Heart left ventricle (tissue), 16 donors: ENCODE data around the gene KANK4. TPM values are rescaled to one million over a fixed set of nuclear protein-coding genes. Genes with fewer than 3 reads are reported as not detected.
A peak's percentile ranks its signal among the peaks of the same experiment; 100 is the strongest.

Source experiments
- ATAC-seq, 4 donors: fragments of 200-7000 bp; cut with Tn5 transposase; one replicate each; pipeline ENCODE4 v1.9.1; 2020 to 2022; ENCODE audit warnings: moderate library complexity in 4 of 4, mild to moderate bottlenecking in 3 of 4, moderate number of reproducible peaks in 1 of 4
- DNase-seq, 5 donors: peaks; one replicate each; pipeline ENCODE4 v3.0.0-alpha.2; 2020
- H3K27ac ChIP-seq, 12 donors: fragments of 200-600 bp; sonication (generic) in 4 of 12; one replicate each; pipeline versions ENCODE4 v1.5.0 to v1.8.0; 2016 to 2022; ENCODE audit warnings: mild to moderate bottlenecking in 2 of 12
- H3K27me3 ChIP-seq, 9 donors: fragments of 200-600 bp; sonication (generic) in 2 of 9; one replicate each; pipeline versions ENCODE4 v1.5.1 to v1.8.0; 2016 to 2022; ENCODE audit warnings: mild to moderate bottlenecking in 3 of 9
- H3K36me3 ChIP-seq, 9 donors: fragments of 200-600 bp; sonication (generic) in 2 of 9; one replicate each; pipeline versions ENCODE4 v1.5.0 to v1.8.0; 2018 to 2022; ENCODE audit warnings: mild to moderate bottlenecking in 2 of 9
- H3K4me1 ChIP-seq, 12 donors: fragments of 200-600 bp; sonication (generic) in 4 of 12; one replicate each; pipeline versions ENCODE4 v1.5.0 to v1.8.0; 2016 to 2022; ENCODE audit warnings: mild to moderate bottlenecking in 3 of 12
- H3K4me3 ChIP-seq, 12 donors: fragments of 200-600 bp; sonication (generic) in 4 of 12; one replicate each; pipeline versions ENCODE4 v1.5.0 to v1.8.0; 2017 to 2022; ENCODE audit warnings: mild to moderate bottlenecking in 9 of 12, moderate library complexity in 4 of 12
- H3K9me3 ChIP-seq, 12 donors: fragments of 200-600 bp; sonication (generic) in 4 of 12; one replicate each; pipeline versions ENCODE4 v1.5.0 to v1.8.0; 2016 to 2022; ENCODE audit warnings: mild to moderate bottlenecking in 1 of 12
- POLR2A ChIP-seq, 2 donors: fragments of 450-650 bp; IDR thresholded peaks; one replicate each; pipeline ENCODE4 v1.6.1; 2017; ENCODE audit warnings: antibody characterized with exemption in 2 of 2, mild to moderate bottlenecking in 2 of 2, moderate library complexity in 2 of 2
- WGBS, 4 donors: extraction: QIAGEN DNeasy Blood & Tissue Kit in 2 of 4; methylation state at CpG; one replicate each; pipeline versions ENCODE4 v1.1.5 to v1.1.7; 2013 to 2018; 5-methylcytosine and 5-hydroxymethylcytosine counted together
- intact Hi-C, 10 donors: fragments of 100-400 bp; cut with DNase I; formaldehyde crosslinking; loops; one replicate each; pipeline versions ENCODE4 v1.11.1 to v1.14.2; 2022
- polyA plus RNA-seq, 2 donors: library from polyadenylated mRNA; stranded (reverse); fragments of 200-250 nt; gene quantifications; one replicate each; pipeline ENCODE4 v1.2.3, GENCODE V29; 2013
- total RNA-seq, 9 donors: library from RNA; depleted of rRNA in 2 of 9; stranded (reverse); fragments of >200 nt in 2 of 9; fragmentation: NEBNext Ultra II Directional in 3 of 9; extraction: Animal tissue kit (Norgen Biotek cat#: 25700) in 3 of 9; gene quantifications; one replicate each; pipeline versions ENCODE4 v1.1.0 to v1.2.4, GENCODE V29; 2016 to 2023
- TF ChIP-seq, protein P1 (sequence below), 12 donors: fragments of 200-600 bp; sonication (generic) in 4 of 12; IDR thresholded peaks; one replicate each; pipeline versions ENCODE4 v1.5.0 to v1.8.0; 2018 to 2022; ENCODE audit warnings: antibody characterized with exemption in 12 of 12, mild to moderate bottlenecking in 5 of 12
- donor health status: ischemic (EF 13 %, LVEDD 7.1; RV severe dilation, severe dysfunction).
- donor health status: healthy with polysubstance abuse.
- donor health status: DM: no; HTN: yes; CAD: no.
- donor health status: DM: no; HTN: no; CAD: no.
- donor health status: ischemic (EF 25% LVEDD 6.9; RV normal size, moderate dysfunction).
- donor health status: ischemic (EF 25% LVEDD 5.7; RV mildly dilated, moderate dysfunction).
- donor health status: healthy.
- donor health status: DM: yes; HTN: yes; CAD: no.
- donor health status: ischemic (EF 35%, LVEDD 5.7; RV mildly dilated, moderate dysfunction).
- donor health status: nonischemic (EF 11% LVEDD 7.7; RV severe dilation, severe dysfunction).
- donor health status: DM: yes; HTN: yes; CAD: no.
- donor health status: PGD.
- donor health status: ischemic (EF 29% LVEDD 5.4; RV normal size, mild dysfunction).
- donor health status: nonischemic (EF 23%, LVEDD 6.1; RV moderate dilation, normal function).

The KANK4 gene
- total and polyA plus RNA-seq, 11 donors, result 0.05 to 4.3 (median 0.15) TPM; not detected in 1

DNA sequence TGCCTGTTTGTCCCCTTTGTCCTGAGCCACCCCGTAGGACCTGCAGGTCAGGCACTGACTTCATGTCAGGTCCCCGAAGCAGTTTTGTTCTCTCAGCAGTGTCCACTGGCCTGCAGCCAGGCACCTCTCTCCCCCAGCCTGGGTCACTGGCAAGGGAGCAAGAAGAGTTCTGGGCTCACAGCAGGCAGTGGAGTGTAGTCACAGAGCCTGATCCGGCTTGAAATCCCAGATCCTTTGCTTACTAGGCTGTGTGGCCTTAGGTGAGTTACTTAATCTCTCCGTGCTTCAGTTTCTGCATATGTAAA, 90.4 kb downstream of the KANK4 start:
- Histone ChIP-seq H3K4me3 (no peak overlapping the region), H3K4me1 (no peaks in the 10 kb centered on the region), H3K36me3 (no peaks in the 10 kb centered on the region), H3K27ac (no peak overlapping the region), H3K9me3 (no peaks in the 10 kb centered on the region), H3K27me3 (no peaks in the 10 kb centered on the region)
- TF ChIP-seq, protein P1, sequence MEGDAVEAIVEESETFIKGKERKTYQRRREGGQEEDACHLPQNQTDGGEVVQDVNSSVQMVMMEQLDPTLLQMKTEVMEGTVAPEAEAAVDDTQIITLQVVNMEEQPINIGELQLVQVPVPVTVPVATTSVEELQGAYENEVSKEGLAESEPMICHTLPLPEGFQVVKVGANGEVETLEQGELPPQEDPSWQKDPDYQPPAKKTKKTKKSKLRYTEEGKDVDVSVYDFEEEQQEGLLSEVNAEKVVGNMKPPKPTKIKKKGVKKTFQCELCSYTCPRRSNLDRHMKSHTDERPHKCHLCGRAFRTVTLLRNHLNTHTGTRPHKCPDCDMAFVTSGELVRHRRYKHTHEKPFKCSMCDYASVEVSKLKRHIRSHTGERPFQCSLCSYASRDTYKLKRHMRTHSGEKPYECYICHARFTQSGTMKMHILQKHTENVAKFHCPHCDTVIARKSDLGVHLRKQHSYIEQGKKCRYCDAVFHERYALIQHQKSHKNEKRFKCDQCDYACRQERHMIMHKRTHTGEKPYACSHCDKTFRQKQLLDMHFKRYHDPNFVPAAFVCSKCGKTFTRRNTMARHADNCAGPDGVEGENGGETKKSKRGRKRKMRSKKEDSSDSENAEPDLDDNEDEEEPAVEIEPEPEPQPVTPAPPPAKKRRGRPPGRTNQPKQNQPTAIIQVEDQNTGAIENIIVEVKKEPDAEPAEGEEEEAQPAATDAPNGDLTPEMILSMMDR (IDR thresholded peaks at IDR 0.05), result no peak
- TF ChIP-seq POLR2A (IDR thresholded peaks at IDR 0.05), result no peak
- DNase-seq, result no peak
- 50 to 71% (median 68%) methylated on average over 4 of the region's 4 CpGs for WGBS, 4 donors
- ATAC-seq, result no peak
- intact Hi-C loops, result no loop called here

- Histone ChIP-seq H3K4me3 (no peak overlapping the region), H3K4me1 (no peaks in the 10 kb centered on the region), H3K9me3 (no peaks in the 10 kb centered on the region), H3K36me3 (no peaks in the 10 kb centered on the region), H3K27ac (no peak overlapping the region), H3K27me3 (no peaks in the 10 kb centered on the region)
- TF ChIP-seq POLR2A (IDR thresholded peaks at IDR 0.05), result no peak
- TF ChIP-seq, protein P1 (IDR thresholded peaks at IDR 0.05), result no peak
- 84 to 89% (median 87%) methylated on average over 12 of the region's 12 CpGs for WGBS, 4 donors
- DNase-seq (no peak), ATAC-seq (peak in 1 of 4 donors; percentile 9)
- intact Hi-C loops, result no loop called here
These were observed 90.9 kb downstream of the KANK4 start for GRCh38 chr1:62228136-62228882.

DNA sequence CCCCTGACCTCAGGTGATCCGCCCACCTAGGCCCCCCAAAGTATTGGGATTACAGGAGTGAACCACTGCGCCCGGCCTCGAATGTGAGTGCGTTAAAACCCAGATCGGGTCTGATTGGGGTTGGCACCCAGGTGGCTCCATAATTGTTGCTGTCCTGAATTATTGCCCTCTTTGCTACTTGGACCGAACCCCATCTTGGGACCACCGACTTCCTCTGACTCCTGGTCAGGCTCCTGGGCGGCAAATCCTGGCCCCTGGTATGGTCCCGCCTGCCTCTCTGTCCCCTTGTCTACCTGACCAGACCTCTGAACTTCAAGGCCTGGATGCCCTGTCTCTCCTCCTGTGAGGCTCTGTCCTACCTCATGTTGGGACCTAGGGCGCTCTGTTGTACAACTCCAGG, 91.7 kb downstream of the KANK4 start:
- H3K4me1 ChIP-seq, result no peaks in the 10 kb centered on the region
- TF ChIP-seq POLR2A (IDR thresholded peaks at IDR 0.05), result no peak
- TF ChIP-seq, protein P1 (IDR thresholded peaks at IDR 0.05), result no peak
- WGBS, 4 donors, result 87 to 89% (median 88%) methylated on average over 11 of the region's 11 CpGs

GRCh38 chr1:62224182-62224581, 95.1 kb downstream of the KANK4 start:
- intact Hi-C loops, result no loop called here
- no peaks in the 10 kb centered on the region for H3K9me3 ChIP-seq
- H3K27ac ChIP-seq, result no peak overlapping the region
- no peak for DNase-seq
- H3K36me3 ChIP-seq, result no peaks in the 10 kb centered on the region
- no peak for ATAC-seq
- H3K27me3 ChIP-seq, result no peaks in the 10 kb centered on the region
- H3K4me1 ChIP-seq, result no peaks in the 10 kb centered on the region
- WGBS, 4 donors, result 44 to 64% (median 54%) methylated on average over 2 to 3 of the region's 3 CpGs
- TF ChIP-seq, protein P1 (IDR thresholded peaks at IDR 0.05), result no peak
- no peak for TF ChIP-seq POLR2A (IDR thresholded peaks at IDR 0.05)
- H3K4me3 ChIP-seq, result no peak overlapping the region

More for the DNA sequence above, 91.7 kb downstream of the KANK4 start:
- no peak for ATAC-seq
- Histone ChIP-seq H3K27ac (no peak overlapping the region), H3K27me3 (no peaks in the 10 kb centered on the region), H3K36me3 (no peaks in the 10 kb centered on the region), H3K9me3 (no peaks in the 10 kb centered on the region), H3K4me3 (no peak overlapping the region)
- no peak for DNase-seq
- intact Hi-C loops, result no loop called here
